K562 (cell line): ENCODE measurements around the gene ACAP3. TPM values are rescaled to one million over a fixed set of nuclear protein-coding genes. Genes with fewer than 3 reads are reported as not detected.

Experiments
- ATAC-seq: fragments of 200-7000 bp; cut with Tn5 transposase; 3 replicates; pipeline ENCODE4 v1.9.1; 2020; ENCODE audit warnings: moderate library complexity
- BruUV-seq: library from RNA; stranded (reverse); fragments of 400-500 nt; replicated peaks from 2 replicates; lab custom pipeline; 2021; lab: Mats Ljungman, UMichigan
- CTCF ChIA-PET: fragments of 300-600 bp; formaldehyde crosslinking; extraction: SDS; loops from one replicate; lab custom pipeline; 2021; ENCODE audit warnings: low intra/inter-chr PET ratio; lab: Yijun Ruan, JAX
- POLR2A ChIA-PET: fragments of 300-600, 350-650 bp; sonication (Branson Sonifier 250); formaldehyde crosslinking; extraction: SDS; loops from one replicate; lab custom pipeline; 2021; ENCODE audit warnings: antibody characterized with exemption, inconsistent platforms; lab: Yijun Ruan, JAX
- DNase-seq, 4 experiments: peaks; one replicate each; pipeline versions ENCODE4 v3.0.0 to v3.0.0-alpha.2; 2011 to 2018; ENCODE audit warnings: low spot score in 3 of 4, mixed read lengths in 3 of 4; ENCODE audit errors: extremely low read depth in 1 of 4
- FAIRE-seq: peaks from 2 replicates; lab custom pipeline; 2011; peaks lifted over from hg19 to GRCh38; lab: Jason Lieb, UNC
- H2AFZ ChIP-seq: 2 replicates; pipeline ENCODE4 v1.6.0; 2011; ENCODE audit warnings: low read depth, low read length, control low read depth, inconsistent platforms
- H3K27ac ChIP-seq: fragments of 200-600 bp; 3 replicates; pipeline ENCODE4 v1.8.0; 2011; ENCODE audit warnings: low read depth, mild to moderate bottlenecking, control low read depth, inconsistent platforms, low read length, moderate library complexity, mixed read lengths; ENCODE audit errors: extremely low read depth
- H3K27me3 ChIP-seq, 2 experiments: fragments of 300-600 bp in 1 of 2; 2 replicates in 1 of 2; 3 replicates in 1 of 2; pipeline versions ENCODE4 v1.6.0 to v1.8.0; 2011; ENCODE audit warnings: inconsistent platforms in 2 of 2, low read length in 2 of 2, mild to moderate bottlenecking in 1 of 2, mixed read lengths in 1 of 2, moderate library complexity in 1 of 2; ENCODE audit not compliant: control insufficient read depth in 2 of 2, insufficient read depth in 2 of 2
- H3K36me3 ChIP-seq: fragments of 300-600 bp; 3 replicates; pipeline ENCODE4 v1.8.0; 2011; ENCODE audit warnings: mild to moderate bottlenecking, low read length, inconsistent platforms; ENCODE audit not compliant: control insufficient read depth, insufficient read depth
- H3K4me1 ChIP-seq, 2 experiments: fragments of 200-600 bp in 1 of 2; replicated peaks in 1 of 2; 2 replicates in 1 of 2; 3 replicates in 1 of 2; pipeline versions ENCODE4 v1.5.1 to v1.8.0; 2011; ENCODE audit warnings: inconsistent platforms in 2 of 2, low read length in 2 of 2, mild to moderate bottlenecking in 1 of 2, mixed read lengths in 1 of 2, moderate library complexity in 1 of 2; ENCODE audit not compliant: control insufficient read depth in 2 of 2, insufficient read depth in 2 of 2
- H3K4me2 ChIP-seq: 2 replicates; pipeline ENCODE4 v1.6.1; 2011; ENCODE audit warnings: low read length, control low read depth, inconsistent platforms, mixed read lengths; ENCODE audit not compliant: insufficient read depth
- H3K4me3 ChIP-seq: fragments of 200-600 bp; sonication (generic), shearing (Covaris generic); 2 replicates; pipeline ENCODE4 v1.5.1; 2016; ENCODE audit warnings: control low read depth, inconsistent platforms
- H3K79me2 ChIP-seq: fragments of 200-600 bp; 3 replicates; pipeline ENCODE4 v1.8.0; 2011; ENCODE audit warnings: low read length, inconsistent platforms; ENCODE audit not compliant: control insufficient read depth, insufficient read depth
- H3K9ac ChIP-seq, 2 experiments: 2 replicates each; pipeline versions ENCODE4 v1.6.0 to v1.6.1; 2011; ENCODE audit warnings: low read depth in 2 of 2, low read length in 2 of 2, control low read depth in 1 of 2, inconsistent platforms in 1 of 2, mild to moderate bottlenecking in 1 of 2, mixed read lengths in 1 of 2; ENCODE audit not compliant: insufficient read depth in 1 of 2
- H3K9me1 ChIP-seq: one replicate; pipeline ENCODE4 v1.6.0; 2011; ENCODE audit warnings: inconsistent platforms, mild to moderate bottlenecking, low read length, moderate library complexity; ENCODE audit not compliant: control insufficient read depth, insufficient read depth
- H3K9me3 ChIP-seq: replicated peaks from 2 replicates; pipeline ENCODE4 v1.5.1; 2011; ENCODE audit warnings: low read depth, low read length, inconsistent platforms; ENCODE audit not compliant: control insufficient read depth, insufficient read depth
- H4K20me1 ChIP-seq: replicated peaks from 2 replicates; pipeline ENCODE4 v1.6.1; 2011; ENCODE audit warnings: low read length, inconsistent platforms, mixed read lengths; ENCODE audit not compliant: control insufficient read depth, insufficient read depth
- MCM2 ChIP-seq: fragments of 450-650 bp; IDR thresholded peaks from 2 replicates; pipeline ENCODE4 v1.6.1; 2017; ENCODE audit warnings: low read depth, mild to moderate bottlenecking
- POLR2A ChIP-seq: fragments of 450-650 bp; conservative IDR thresholded peaks from 2 replicates; pipeline ENCODE4 v1.6.1; 2016
- POLR2AphosphoS2 ChIP-seq: IDR thresholded peaks from 2 replicates; pipeline ENCODE4 v1.6.1; 2012; ENCODE audit warnings: low read length, improper control_type of control experiment
- RBM22 ChIP-seq: fragments of 200-400 bp; formaldehyde crosslinking; IDR thresholded peaks from 2 replicates; pipeline ENCODE4 v1.6.1; 2018; ENCODE audit warnings: low read length, low read depth; ENCODE audit not compliant: poor library complexity, severe bottlenecking
- RCOR1 ChIP-seq, 2 experiments: IDR thresholded peaks; 2 replicates each; pipeline ENCODE4 v1.6.1; 2012; ENCODE audit warnings: low read depth in 2 of 2, low read length in 2 of 2, borderline replicate concordance in 1 of 2, improper control_type of control experiment in 1 of 2
- RERE ChIP-seq: sonication (generic); formaldehyde crosslinking; IDR thresholded peaks from 2 replicates; pipeline ENCODE4 v1.8.0; 2023; ENCODE audit warnings: missing genetic modification reagents, mild to moderate bottlenecking, borderline replicate concordance
- SP1 ChIP-seq: sonication (generic); formaldehyde crosslinking; IDR thresholded peaks from 2 replicates; pipeline ENCODE4 v1.8.1; 2022; ENCODE audit warnings: mild to moderate bottlenecking, missing genetic modification reagents
- STAT5A ChIP-seq: IDR thresholded peaks from 2 replicates; pipeline ENCODE4 v1.6.1; 2012; ENCODE audit warnings: low read length, inconsistent platforms, borderline replicate concordance
- TFAP4 ChIP-seq: sonication (generic); formaldehyde crosslinking; IDR thresholded peaks from 2 replicates; pipeline ENCODE4 v1.8.0; 2022; ENCODE audit warnings: missing genetic modification reagents, mild to moderate bottlenecking, moderate library complexity, borderline replicate concordance
- ZBTB33 ChIP-seq: sonication (generic); formaldehyde crosslinking; IDR thresholded peaks from 2 replicates; pipeline ENCODE4 v1.8.1; 2023; ENCODE audit warnings: mild to moderate bottlenecking, missing genetic modification reagents
- WGBS: fragments of 100-300 bp; shearing (Covaris generic); methylation state at CpG from one replicate; pipeline ENCODE4 v1.1.6; 2016; ENCODE audit warnings: low coverage, mixed read lengths; ENCODE audit not compliant: insufficient coverage; ENCODE audit errors: missing lambda C conversion rate; 5-methylcytosine and 5-hydroxymethylcytosine counted together
- in situ Hi-C: fragments of 300-500 bp; cut with MboI; formaldehyde crosslinking; loops from 4 replicates; pipeline ENCODE4 v1.15.0; 2018; ENCODE audit warnings: inconsistent platforms, mixed read lengths
- intact Hi-C: fragments of 100-400 bp; cut with micrococcal nuclease; formaldehyde crosslinking; loops from 2 replicates; pipeline ENCODE4 v1.14.2; 2022
- polyA plus RNA-seq, 8 experiments: library from polyadenylated mRNA; depleted of rRNA in 4 of 8; stranded (reverse) in 5 of 8; unstranded in 3 of 8; fragments of >200 nt; fragmentation: Nextera tagmentation in 2 of 8; fragmentation: Illumina TruSeq in 1 of 8; extraction: Ambion mirVana in 2 of 8; extraction: Trizol in 1 of 8; gene quantifications; 2 replicates each; pipeline versions ENCODE4 v1.2.1 to v1.2.3, GENCODE V29; 2011 to 2014; ENCODE audit warnings: inconsistent platforms in 1 of 8, missing spikeins in 1 of 8
- total RNA-seq, 7 experiments: library from RNA; depleted of rRNA in 6 of 7; stranded (reverse); fragments of >200 nt in 6 of 7; fragmentation: Illumina TruSeq in 2 of 7; extraction: Trizol in 2 of 7; gene quantifications; 2 replicates each; pipeline versions ENCODE4 v1.2.1 to v1.2.3, GENCODE V29; 2011 to 2021; ENCODE audit warnings: low replicate concordance in 1 of 7

The ACAP3 gene
- total and polyA plus RNA-seq, 9 of the 15 experiments (the other 6 are each of a cell fraction or from before 2014, with no cell fraction given), result 0.01 to 49.0 (median 12.0) TPM

DNA sequence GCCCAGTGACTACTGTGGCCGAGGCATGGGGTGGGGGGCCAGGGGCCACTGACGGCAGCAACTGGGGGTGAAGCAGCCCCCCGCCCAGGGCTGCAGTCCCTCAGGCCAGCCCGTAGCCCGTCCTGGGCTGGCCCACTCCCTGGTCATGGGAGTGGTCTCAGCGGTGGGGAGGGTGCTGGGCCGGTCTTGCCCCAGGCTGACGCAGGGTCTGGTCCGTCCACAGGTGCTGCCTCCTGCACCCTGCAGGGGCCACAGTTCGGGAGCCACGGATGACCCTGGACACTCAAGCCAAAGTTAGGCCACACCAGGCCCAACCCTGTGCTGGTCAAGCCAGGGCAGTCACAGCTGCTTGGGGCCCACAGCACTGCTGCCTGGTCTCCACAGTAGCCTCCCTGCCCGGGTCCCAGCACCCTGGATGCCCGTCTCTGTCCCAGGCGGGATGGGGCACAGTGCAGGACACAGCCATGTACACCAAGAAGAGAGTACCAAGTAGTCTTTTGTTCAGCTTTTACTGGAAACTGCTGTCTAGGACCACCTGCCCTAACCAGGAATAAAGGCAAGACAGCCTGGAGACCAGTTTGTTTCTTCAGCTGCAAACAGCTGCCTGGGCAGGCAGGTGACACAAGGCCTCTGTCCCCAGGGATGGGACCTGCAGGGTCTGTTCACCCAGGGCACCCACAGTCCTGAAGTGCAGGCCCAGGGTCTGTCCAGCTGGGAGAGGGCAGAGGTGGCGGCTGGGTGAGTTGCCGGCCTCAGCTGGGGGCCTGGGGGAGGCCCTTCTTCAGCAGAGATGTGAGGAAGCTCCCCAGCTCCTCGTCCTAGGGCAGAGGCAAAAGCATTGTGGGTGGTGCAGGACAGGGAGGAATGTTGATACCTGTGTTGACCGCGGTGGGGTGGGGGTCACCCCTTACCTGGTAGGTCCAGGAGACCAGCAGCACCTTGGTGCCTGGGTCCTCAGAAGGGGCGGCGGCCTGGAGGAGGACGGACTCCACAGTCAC lies 3.7 kb upstream of the ACAP3 start (continued):
- peak; percentile 65 for TF ChIP-seq RBM22
- 0 out of 2 replicates have a peak, but pooled peaks have one; percentile 41 for TF ChIP-seq POLR2AphosphoS2
- no peak for TF ChIP-seq RCOR1 (IDR thresholded peaks at IDR 0.05; ENCODE audit: borderline replicate concordance in 1 of 2, low read depth in 2 of 2, low read length in 2 of 2)
- peak; percentile 68 for TF ChIP-seq POLR2A
- TF ChIP-seq TFAP4, result peak; percentile 45; the same call in 1 of the 2 replicates
- TF ChIP-seq SP1, result peak; percentile 30; the same call in 1 of the 2 replicates

- Histone ChIP-seq H3K27me3 (no peaks in the 10 kb centered on the region), H3K36me3 (peaks cover 64% of the 10 kb centered on the region), H3K9ac (peak overlapping the region in 1 of 2 experiments; percentile 97; a peak in 2 of 4 replicates), H3K27ac (no peak overlapping the region), H3K4me2 (no peak overlapping the region), H3K9me1 (no peaks in the 10 kb centered on the region), H2AFZ (no peak overlapping the region), H3K79me2 (peaks cover 52% of the 10 kb centered on the region), H3K9me3 (no peaks in the 10 kb centered on the region), H3K4me3 (no peak overlapping the region), H3K4me1 (peaks cover 29 to 96% of the 10 kb centered on the region in 2 experiments), H4K20me1 (peaks cover 16% of the 10 kb centered on the region)
- ATAC-seq, result no peak
- FAIRE-seq, result no peak
- intact Hi-C loops (no loop called here), in situ Hi-C loops (no loop called here)
- 82% methylated on average over 15 of the region's 21 CpGs for WGBS
- ChIA-PET CTCF (no interaction called here), POLR2A (interaction anchor here (0.7 to 3.5 kb wide), 5 partner anchors 9 to 59 kb away, joined by 3 to 30 read pairs (median 3); no protein-coding TSS in a partner anchor)
- BruUV-seq, result no TSS peak
- DNase-seq, result no peak
- no peak for TF ChIP-seq RERE
- no peak for TF ChIP-seq MCM2
- TF ChIP-seq STAT5A, result no peak
- no peak for TF ChIP-seq ZBTB33
Measured at GRCh38 chr1:1310476-1311053, 2.8 kb upstream of the ACAP3 start.
